K562 (cell line): ENCODE measurements around the gene EDARADD. TPM values are rescaled to one million over a fixed set of nuclear protein-coding genes. Genes with fewer than 3 reads are reported as not detected.
A peak's percentile ranks its signal among the peaks of the same experiment; 100 is the strongest.

Source experiments
- ATAC-seq: fragments of 200-7000 bp; cut with Tn5 transposase; 3 replicates; pipeline ENCODE4 v1.9.1; 2020; ENCODE audit warnings: moderate library complexity
- BruUV-seq: library from RNA; stranded (reverse); fragments of 400-500 nt; replicated peaks from 2 replicates; lab custom pipeline; 2021; lab: Mats Ljungman, UMichigan
- CTCF ChIA-PET: fragments of 300-600 bp; formaldehyde crosslinking; extraction: SDS; loops from one replicate; lab custom pipeline; 2021; ENCODE audit warnings: low intra/inter-chr PET ratio; lab: Yijun Ruan, JAX
- POLR2A ChIA-PET: fragments of 300-600, 350-650 bp; sonication (Branson Sonifier 250); formaldehyde crosslinking; extraction: SDS; loops from one replicate; lab custom pipeline; 2021; ENCODE audit warnings: antibody characterized with exemption, inconsistent platforms; lab: Yijun Ruan, JAX
- DNase-seq, 4 experiments: peaks; one replicate each; pipeline versions ENCODE4 v3.0.0 to v3.0.0-alpha.2; 2011 to 2018; ENCODE audit warnings: low spot score in 3 of 4, mixed read lengths in 3 of 4; ENCODE audit errors: extremely low read depth in 1 of 4
- FAIRE-seq: peaks from 2 replicates; lab custom pipeline; 2011; peaks lifted over from hg19 to GRCh38; lab: Jason Lieb, UNC
- H2AFZ ChIP-seq: 2 replicates; pipeline ENCODE4 v1.6.0; 2011; ENCODE audit warnings: low read depth, low read length, control low read depth, inconsistent platforms
- H3K27ac ChIP-seq: fragments of 200-600 bp; 3 replicates; pipeline ENCODE4 v1.8.0; 2011; ENCODE audit warnings: low read depth, mild to moderate bottlenecking, control low read depth, inconsistent platforms, low read length, moderate library complexity, mixed read lengths; ENCODE audit errors: extremely low read depth
- H3K27me3 ChIP-seq, 2 experiments: fragments of 300-600 bp in 1 of 2; 2 replicates in 1 of 2; 3 replicates in 1 of 2; pipeline versions ENCODE4 v1.6.0 to v1.8.0; 2011; ENCODE audit warnings: inconsistent platforms in 2 of 2, low read length in 2 of 2, mild to moderate bottlenecking in 1 of 2, mixed read lengths in 1 of 2, moderate library complexity in 1 of 2; ENCODE audit not compliant: control insufficient read depth in 2 of 2, insufficient read depth in 2 of 2
- H3K36me3 ChIP-seq: fragments of 300-600 bp; 3 replicates; pipeline ENCODE4 v1.8.0; 2011; ENCODE audit warnings: mild to moderate bottlenecking, low read length, inconsistent platforms; ENCODE audit not compliant: control insufficient read depth, insufficient read depth
- H3K4me1 ChIP-seq, 2 experiments: fragments of 200-600 bp in 1 of 2; replicated peaks in 1 of 2; 2 replicates in 1 of 2; 3 replicates in 1 of 2; pipeline versions ENCODE4 v1.5.1 to v1.8.0; 2011; ENCODE audit warnings: inconsistent platforms in 2 of 2, low read length in 2 of 2, mild to moderate bottlenecking in 1 of 2, mixed read lengths in 1 of 2, moderate library complexity in 1 of 2; ENCODE audit not compliant: control insufficient read depth in 2 of 2, insufficient read depth in 2 of 2
- H3K4me2 ChIP-seq: 2 replicates; pipeline ENCODE4 v1.6.1; 2011; ENCODE audit warnings: low read length, control low read depth, inconsistent platforms, mixed read lengths; ENCODE audit not compliant: insufficient read depth
- H3K4me3 ChIP-seq: fragments of 200-600 bp; sonication (generic), shearing (Covaris generic); 2 replicates; pipeline ENCODE4 v1.5.1; 2016; ENCODE audit warnings: control low read depth, inconsistent platforms
- H3K79me2 ChIP-seq: fragments of 200-600 bp; 3 replicates; pipeline ENCODE4 v1.8.0; 2011; ENCODE audit warnings: low read length, inconsistent platforms; ENCODE audit not compliant: control insufficient read depth, insufficient read depth
- H3K9ac ChIP-seq, 2 experiments: 2 replicates each; pipeline versions ENCODE4 v1.6.0 to v1.6.1; 2011; ENCODE audit warnings: low read depth in 2 of 2, low read length in 2 of 2, control low read depth in 1 of 2, inconsistent platforms in 1 of 2, mild to moderate bottlenecking in 1 of 2, mixed read lengths in 1 of 2; ENCODE audit not compliant: insufficient read depth in 1 of 2
- H3K9me1 ChIP-seq: one replicate; pipeline ENCODE4 v1.6.0; 2011; ENCODE audit warnings: inconsistent platforms, mild to moderate bottlenecking, low read length, moderate library complexity; ENCODE audit not compliant: control insufficient read depth, insufficient read depth
- H3K9me3 ChIP-seq: replicated peaks from 2 replicates; pipeline ENCODE4 v1.5.1; 2011; ENCODE audit warnings: low read depth, low read length, inconsistent platforms; ENCODE audit not compliant: control insufficient read depth, insufficient read depth
- H4K20me1 ChIP-seq: replicated peaks from 2 replicates; pipeline ENCODE4 v1.6.1; 2011; ENCODE audit warnings: low read length, inconsistent platforms, mixed read lengths; ENCODE audit not compliant: control insufficient read depth, insufficient read depth
- BCLAF1 ChIP-seq, 2 experiments: fragments of 450-650 bp in 1 of 2; IDR thresholded peaks; 2 replicates each; pipeline ENCODE4 v1.6.1; 2011 to 2017; ENCODE audit warnings: low read depth in 2 of 2, antibody characterized with exemption in 1 of 2, borderline replicate concordance in 1 of 2, low read length in 1 of 2, mild to moderate bottlenecking in 1 of 2, mixed read lengths in 1 of 2; ENCODE audit not compliant: control insufficient read depth in 1 of 2
- BCOR ChIP-seq: fragments of 450-650 bp; IDR thresholded peaks from 2 replicates; pipeline ENCODE4 v1.6.1; 2016
- CSDE1 ChIP-seq, 2 experiments: fragments of 450-650 bp; IDR thresholded peaks; 2 replicates each; pipeline ENCODE4 v1.6.1; 2016; ENCODE audit warnings: mild to moderate bottlenecking in 1 of 2
- E2F3 ChIP-seq: fragments of 250-450 bp; sonication (Bioruptor Pico); IDR thresholded peaks from 2 replicates; pipeline ENCODE4 v1.4.0; 2020; ENCODE audit warnings: mild to moderate bottlenecking
- ERF ChIP-seq: fragments of 450-650 bp; formaldehyde crosslinking; IDR thresholded peaks from 2 replicates; pipeline ENCODE4 v1.4.0; 2020; ENCODE audit warnings: mild to moderate bottlenecking, mixed read lengths
- FOXJ2 ChIP-seq: fragments of 200-800 bp; sonication (Bioruptor generic); IDR thresholded peaks from 2 replicates; pipeline ENCODE4 v1.6.1; 2016; ENCODE audit warnings: missing genetic modification characterization, missing compliant biosample characterization
- GATAD2B ChIP-seq: fragments of 450-650 bp; IDR thresholded peaks from 2 replicates; pipeline ENCODE4 v1.6.1; 2017; ENCODE audit warnings: mild to moderate bottlenecking, borderline replicate concordance
- GTF2A2 ChIP-seq: IDR thresholded peaks from 2 replicates; pipeline ENCODE4 v1.6.1; 2016; ENCODE audit warnings: mild to moderate bottlenecking, missing genetic modification characterization, missing compliant biosample characterization
- HBP1 ChIP-seq: fragments of 450-650 bp; formaldehyde crosslinking; IDR thresholded peaks from 2 replicates; pipeline ENCODE4 v1.4.0; 2022; ENCODE audit warnings: missing genetic modification characterization
- HINFP ChIP-seq: fragments of 450-650 bp; conservative IDR thresholded peaks from 2 replicates; pipeline ENCODE4 v1.6.1; 2016; ENCODE audit warnings: missing genetic modification characterization, low read depth, mild to moderate bottlenecking, control low read depth, missing compliant biosample characterization
- NFATC3 ChIP-seq: fragments of 450-650 bp; IDR thresholded peaks from 2 replicates; pipeline ENCODE4 v1.6.1; 2017; ENCODE audit warnings: mild to moderate bottlenecking
- RFX1 ChIP-seq: fragments of 450-650 bp; IDR thresholded peaks from 2 replicates; pipeline ENCODE4 v1.6.1; 2016; ENCODE audit warnings: mild to moderate bottlenecking, moderate library complexity
- TAL1 ChIP-seq: fragments of 450-650 bp; IDR thresholded peaks from 2 replicates; pipeline ENCODE4 v1.6.1; 2016; ENCODE audit warnings: mild to moderate bottlenecking
- THRA ChIP-seq: fragments of 450-650 bp; IDR thresholded peaks from 2 replicates; pipeline ENCODE4 v1.6.1; 2017; ENCODE audit warnings: mild to moderate bottlenecking, moderate library complexity
- ZC3H8 ChIP-seq: fragments of 450-650 bp; IDR thresholded peaks from 2 replicates; pipeline ENCODE4 v1.6.1; 2017
- ZNF347 ChIP-seq: fragments of 450-650 bp; formaldehyde crosslinking; IDR thresholded peaks from 2 replicates; pipeline ENCODE4 v1.4.0; 2020; ENCODE audit warnings: low read depth, mild to moderate bottlenecking, moderate library complexity
- ZNF644 ChIP-seq: fragments of 200-800 bp; sonication (Bioruptor generic); IDR thresholded peaks from 2 replicates; pipeline ENCODE4 v1.6.1; 2016; ENCODE audit warnings: low read depth, missing genetic modification characterization, missing compliant biosample characterization
- WGBS: fragments of 100-300 bp; shearing (Covaris generic); methylation state at CpG from one replicate; pipeline ENCODE4 v1.1.6; 2016; ENCODE audit warnings: low coverage, mixed read lengths; ENCODE audit not compliant: insufficient coverage; ENCODE audit errors: missing lambda C conversion rate; 5-methylcytosine and 5-hydroxymethylcytosine counted together
- in situ Hi-C: fragments of 300-500 bp; cut with MboI; formaldehyde crosslinking; loops from 4 replicates; pipeline ENCODE4 v1.15.0; 2018; ENCODE audit warnings: inconsistent platforms, mixed read lengths
- intact Hi-C: fragments of 100-400 bp; cut with micrococcal nuclease; formaldehyde crosslinking; loops from 2 replicates; pipeline ENCODE4 v1.14.2; 2022
- polyA plus RNA-seq, 8 experiments: library from polyadenylated mRNA; depleted of rRNA in 4 of 8; stranded (reverse) in 5 of 8; unstranded in 3 of 8; fragments of >200 nt; fragmentation: Nextera tagmentation in 2 of 8; fragmentation: Illumina TruSeq in 1 of 8; extraction: Ambion mirVana in 2 of 8; extraction: Trizol in 1 of 8; gene quantifications; 2 replicates each; pipeline versions ENCODE4 v1.2.1 to v1.2.3, GENCODE V29; 2011 to 2014; ENCODE audit warnings: inconsistent platforms in 1 of 8, missing spikeins in 1 of 8
- total RNA-seq, 7 experiments: library from RNA; depleted of rRNA in 6 of 7; stranded (reverse); fragments of >200 nt in 6 of 7; fragmentation: Illumina TruSeq in 2 of 7; extraction: Trizol in 2 of 7; gene quantifications; 2 replicates each; pipeline versions ENCODE4 v1.2.1 to v1.2.3, GENCODE V29; 2011 to 2021; ENCODE audit warnings: low replicate concordance in 1 of 7

Gene EDARADD
- total and polyA plus RNA-seq, 9 of the 15 experiments (the other 6 are each of a cell fraction or from before 2014, with no cell fraction given) = 0.46 to 32.4 (median 20.6) TPM

GRCh38 chr1:236396665-236397043 lies 2.6 kb downstream of the EDARADD start:
- in situ Hi-C loops = no loop called here
- Histone ChIP-seq H4K20me1 (no peaks in the 10 kb centered on the region; the same call in 1 of the 2 replicates), H3K27ac (no peak overlapping the region), H3K36me3 (peaks cover 15% of the 10 kb centered on the region; the same call in 1 of the 3 replicates), H3K9ac (peak overlapping the region in 1 of 2 experiments; percentile 76; a peak in 1 of 4 replicates), H2AFZ (no peak overlapping the region), H3K4me3 (0 out of 2 replicates have a peak overlapping the region, but pooled peaks have one; percentile 81), H3K4me2 (peak overlapping the region; percentile 90), H3K9me1 (no peaks in the 10 kb centered on the region), H3K27me3 (no peaks in the 10 kb centered on the region), H3K79me2 (peaks cover 45% of the 10 kb centered on the region), H3K9me3 (no peaks in the 10 kb centered on the region), H3K4me1 (peaks cover 22 to 35% of the 10 kb centered on the region in 2 experiments)
- no TSS peak for BruUV-seq
- intact Hi-C loops = loop anchor here (5.0 kb wide), 1 partner anchor 114 kb away; the partner anchor contains the start of gene ERO1B
- TF ChIP-seq GATAD2B (no peak), BCLAF1 (IDR thresholded peaks at IDR 0.05; ENCODE audit: borderline replicate concordance in 1 of 2, control insufficient read depth in 1 of 2, low read depth in 2 of 2, low read length in 1 of 2) (no peak), GTF2A2 (tag) (no peak), HINFP (tag) (no peak), TAL1 (no peak), NFATC3 (no peak), ERF (CRISPR knock-in tag) (no peak), BCOR (no peak), RFX1 (no peak), HBP1 (CRISPR knock-in tag) (no peak), CSDE1 (IDR thresholded peaks at IDR 0.05) (no peak), FOXJ2 (no peak), ZNF644 (tag) (no peak), ZC3H8 (no peak), THRA (no peak), ZNF347 (CRISPR knock-in tag) (no peak), E2F3 (CRISPR knock-in tag) (no peak)
- FAIRE-seq = no peak
- ChIA-PET CTCF (interaction anchor here (0.6 kb wide), 1 partner anchor 90 kb away, joined by 3 read pairs; no protein-coding TSS in a partner anchor), POLR2A (interaction anchor here (0.7 to 7.8 kb wide), 6 partner anchors 8 to 46 kb away, joined by 3 to 47 read pairs (median 4); no protein-coding TSS in a partner anchor)
- DNase-seq = no peak
- 40% methylated on average over 2 of the region's 2 CpGs for WGBS
- no peak for ATAC-seq
